H9 (cell line): ENCODE results near the gene RB1. TPM values are rescaled to one million over a fixed set of nuclear protein-coding genes. Genes with fewer than 3 reads are reported as not detected.

Source experiments
- DNase-seq: peaks from one replicate; pipeline ENCODE4 v3.0.0-alpha.2; 2017
- H2AFZ ChIP-seq: one replicate; pipeline ENCODE4 v1.6.1; 2013; ENCODE audit warnings: mild to moderate bottlenecking, low read length, control low read depth, moderate library complexity
- H2AK5ac ChIP-seq: 2 replicates; pipeline ENCODE4 v1.6.1; 2013; ENCODE audit warnings: low read length, control low read depth, mixed read lengths; ENCODE audit not compliant: insufficient read length
- H2BK120ac ChIP-seq: one replicate; pipeline ENCODE4 v1.6.1; 2013; ENCODE audit warnings: low read depth, mild to moderate bottlenecking, low read length, control low read depth, inconsistent platforms; ENCODE audit not compliant: poor library complexity, severe bottlenecking
- H2BK12ac ChIP-seq: 2 replicates; pipeline ENCODE4 v1.6.1; 2013; ENCODE audit warnings: low read length, control low read depth, mixed read lengths, low read depth; ENCODE audit not compliant: insufficient read length
- H2BK15ac ChIP-seq: 2 replicates; pipeline ENCODE4 v1.6.1; 2013; ENCODE audit warnings: low read depth, low read length, control low read depth
- H2BK20ac ChIP-seq: one replicate; pipeline ENCODE4 v1.6.1; 2013; ENCODE audit warnings: low read depth, mild to moderate bottlenecking, low read length, control low read depth, inconsistent platforms; ENCODE audit not compliant: poor library complexity, severe bottlenecking
- H2BK5ac ChIP-seq: 2 replicates; pipeline ENCODE4 v1.6.1; 2013; ENCODE audit warnings: low read length, control low read depth, mixed read lengths; ENCODE audit not compliant: insufficient read length
- H3K14ac ChIP-seq: 2 replicates; pipeline ENCODE4 v1.6.1; 2013; ENCODE audit warnings: low read length, control low read depth; ENCODE audit not compliant: insufficient read depth
- H3K18ac ChIP-seq: 2 replicates; pipeline ENCODE4 v1.6.1; 2013; ENCODE audit warnings: low read depth, mild to moderate bottlenecking, mixed read lengths, low read length, control low read depth; ENCODE audit not compliant: insufficient read length
- H3K23ac ChIP-seq: 2 replicates; pipeline ENCODE4 v1.6.1; 2013; ENCODE audit warnings: low read length, control low read depth, mixed read lengths, low read depth; ENCODE audit not compliant: insufficient read length
- H3K23me2 ChIP-seq: 2 replicates; pipeline ENCODE4 v1.6.1; 2013; ENCODE audit warnings: low read depth, mild to moderate bottlenecking, mixed read lengths, low read length, control low read depth; ENCODE audit not compliant: insufficient read length, poor library complexity, severe bottlenecking
- H3K27ac ChIP-seq: 2 replicates; pipeline ENCODE4 v1.5.1; 2013; ENCODE audit warnings: low read length, control low read depth, mixed read lengths, low read depth; ENCODE audit not compliant: insufficient read length
- H3K27me3 ChIP-seq: 2 replicates; pipeline ENCODE4 v1.6.1; 2013; ENCODE audit warnings: low read length, control low read depth, inconsistent platforms; ENCODE audit not compliant: insufficient read depth
- H3K4ac ChIP-seq: 2 replicates; pipeline ENCODE4 v1.6.1; 2013; ENCODE audit warnings: low read depth, mild to moderate bottlenecking, control low read depth, inconsistent platforms, low read length, moderate library complexity
- H3K4me1 ChIP-seq: 2 replicates; pipeline ENCODE4 v1.6.1; 2013; ENCODE audit warnings: low read length, control low read depth, inconsistent platforms; ENCODE audit not compliant: insufficient read depth
- H3K4me2 ChIP-seq: 2 replicates; pipeline ENCODE4 v1.6.1; 2013; ENCODE audit warnings: low read length, control low read depth, mixed read lengths; ENCODE audit not compliant: insufficient read length, insufficient read depth
- H3K56ac ChIP-seq: 2 replicates; pipeline ENCODE4 v1.6.1; 2013; ENCODE audit warnings: low read depth, mild to moderate bottlenecking, mixed read lengths, low read length, control low read depth; ENCODE audit not compliant: insufficient read length
- H3K79me1 ChIP-seq: 2 replicates; pipeline ENCODE4 v1.6.1; 2013; ENCODE audit warnings: low read depth, mild to moderate bottlenecking, moderate library complexity, low read length, control low read depth, inconsistent platforms; ENCODE audit not compliant: insufficient read depth, poor library complexity, severe bottlenecking
- H3K79me2 ChIP-seq: 2 replicates; pipeline ENCODE4 v1.6.1; 2013; ENCODE audit warnings: low read length, control low read depth, inconsistent platforms; ENCODE audit not compliant: insufficient read depth
- H3K9ac ChIP-seq: 2 replicates; pipeline ENCODE4 v1.6.1; 2013; ENCODE audit warnings: low read length, control low read depth, mixed read lengths; ENCODE audit not compliant: insufficient read length; ENCODE audit errors: extremely low read depth
- H3K9me3 ChIP-seq: one replicate; pipeline ENCODE4 v1.6.1; 2013; ENCODE audit warnings: low read depth, low read length, inconsistent platforms; ENCODE audit not compliant: control insufficient read depth
- H3T11ph ChIP-seq: one replicate; pipeline ENCODE4 v1.6.1; 2013; ENCODE audit warnings: mild to moderate bottlenecking, low read length, control low read depth, inconsistent platforms
- H4K20me1 ChIP-seq: one replicate; pipeline ENCODE4 v1.6.1; 2013; ENCODE audit not compliant: control insufficient read depth, insufficient read length, insufficient read depth
- H4K5ac ChIP-seq: 2 replicates; pipeline ENCODE4 v1.6.1; 2013; ENCODE audit warnings: low read depth, mild to moderate bottlenecking, mixed read lengths, low read length, control low read depth; ENCODE audit not compliant: insufficient read length
- H4K8ac ChIP-seq: replicated peaks from 2 replicates; pipeline ENCODE4 v1.6.1; 2013; ENCODE audit warnings: low read length, control low read depth, mixed read lengths, low read depth; ENCODE audit not compliant: insufficient read length
- H4K91ac ChIP-seq: 2 replicates; pipeline ENCODE4 v1.6.1; 2013; ENCODE audit warnings: low read depth, mild to moderate bottlenecking, moderate library complexity, mixed read lengths, low read length, control low read depth; ENCODE audit not compliant: insufficient read length
- H3K27ac Mint-ChIP-seq, 3 experiments: 2 replicates in 2 of 3; 3 replicates in 1 of 3; pipeline ENCODE4 v1.8.0; 2020 to 2021; ENCODE audit warnings: mixed read lengths in 3 of 3, mild to moderate bottlenecking in 1 of 3, moderate library complexity in 1 of 3
- H3K27me3 Mint-ChIP-seq: 2 replicates; pipeline ENCODE4 v1.8.0; 2021; ENCODE audit warnings: low read depth, mild to moderate bottlenecking, moderate library complexity, mixed read lengths
- H3K36me3 Mint-ChIP-seq, 3 experiments: 2 replicates in 2 of 3; 3 replicates in 1 of 3; pipeline ENCODE4 v1.8.0; 2020 to 2021; ENCODE audit warnings: low read depth in 3 of 3, mixed read lengths in 3 of 3; ENCODE audit not compliant: insufficient read depth in 1 of 3
- H3K4me1 Mint-ChIP-seq, 2 experiments: 2 replicates each; pipeline ENCODE4 v1.8.0; 2020; ENCODE audit warnings: mixed read lengths in 2 of 2
- H3K4me3 Mint-ChIP-seq, 2 experiments: 2 replicates in 1 of 2; 3 replicates in 1 of 2; pipeline ENCODE4 v1.8.0; 2020 to 2021; ENCODE audit warnings: mild to moderate bottlenecking in 2 of 2, mixed read lengths in 2 of 2, moderate library complexity in 1 of 2
- H3K9me3 Mint-ChIP-seq, 2 experiments: 2 replicates in 1 of 2; 3 replicates in 1 of 2; pipeline ENCODE4 v1.8.0; 2020; ENCODE audit warnings: mild to moderate bottlenecking in 2 of 2, mixed read lengths in 2 of 2, moderate library complexity in 1 of 2
- CTCF ChIP-seq: fragments of 200-600 bp; sonication (generic); conservative IDR thresholded peaks from 3 replicates; pipeline ENCODE4 v1.8.0; 2021; ENCODE audit warnings: antibody characterized with exemption, mild to moderate bottlenecking
- total RNA-seq: library from RNA; stranded (reverse); gene quantifications from 2 replicates; pipeline ENCODE4 v1.2.1, GENCODE V29; 2021

The RB1 gene
- total RNA-seq, 1 experiment from 2014 or later: 20.5 TPM

GRCh38 chr13:48476215-48476614 is 172.7 kb downstream of the RB1 start:
- Histone ChIP-seq H3K4ac (no peak overlapping the region), H3K23ac (no peak overlapping the region), H3K4me1 (no peaks in the 10 kb centered on the region), H3K9ac (no peak overlapping the region), H4K5ac (no peak overlapping the region), H3K56ac (no peak overlapping the region), H4K91ac (no peak overlapping the region), H2AK5ac (no peak overlapping the region), H4K20me1 (no peaks in the 10 kb centered on the region), H2BK12ac (no peak overlapping the region), H3K18ac (no peak overlapping the region), H3K23me2 (no peaks in the 10 kb centered on the region), H2AFZ (no peak overlapping the region), H3K4me2 (no peak overlapping the region), H2BK20ac (no peak overlapping the region), H3K27me3 (no peaks in the 10 kb centered on the region), H3K79me2 (no peaks in the 10 kb centered on the region), H3K79me1 (no peaks in the 10 kb centered on the region), H2BK120ac (no peak overlapping the region), H3T11ph (no peak overlapping the region), H2BK5ac (no peak overlapping the region), H4K8ac (no peak overlapping the region), H3K14ac (no peak overlapping the region), H3K9me3 (no peaks in the 10 kb centered on the region), H2BK15ac (no peak overlapping the region), H3K27ac (no peak overlapping the region)
- H3K27me3 Mint-ChIP-seq: no peaks in the 10 kb centered on the region; the same call in 1 of the 2 replicates
- H3K9me3 Mint-ChIP-seq: no peaks in the 10 kb centered on the region
- no peaks in the 10 kb centered on the region for H3K4me1 Mint-ChIP-seq
- no peaks in the 10 kb centered on the region for H3K36me3 Mint-ChIP-seq
- no peak overlapping the region; a peak in 2 of 7 replicates for H3K27ac Mint-ChIP-seq
- H3K4me3 Mint-ChIP-seq: no peak overlapping the region
- TF ChIP-seq CTCF: no peak
- no peak for DNase-seq
